Pancreas (tissue), 10 donors: ENCODE measurements around the gene STAC3. TPM values are rescaled to one million over a fixed set of nuclear protein-coding genes. Genes with fewer than 3 reads are reported as not detected.
A peak's percentile ranks its signal among the peaks of the same experiment; 100 is the strongest.

Experiments used
- ATAC-seq, 4 donors: fragments of 200-7000 bp; cut with Tn5 transposase; one replicate each; pipeline versions ENCODE4 v1.8.0 to v1.9.1; 2020; ENCODE audit warnings: mild to moderate bottlenecking in 4 of 4, moderate library complexity in 4 of 4
- DNase-seq, 6 donors: peaks; one replicate each; pipeline ENCODE4 v3.0.0-alpha.2; 2020
- FAIRE-seq: peaks from 2 replicates; lab custom pipeline; 2012; peaks lifted over from hg19 to GRCh38; lab: Jason Lieb, UNC
- H3K27ac ChIP-seq, 4 donors: fragments of 200-600 bp; sonication (generic); 1 replicate in 3 of 4; 2 replicates in 1 of 4; pipeline versions ENCODE4 v1.5.0 to v1.8.0; 2020
- H3K27me3 ChIP-seq, 4 donors: fragments of 200-600 bp; one replicate each; pipeline ENCODE4 v1.8.0; 2021
- H3K36me3 ChIP-seq, 3 donors: fragments of 200-600 bp; sonication (generic) in 1 of 3; one replicate each; pipeline versions ENCODE4 v1.5.0 to v1.8.0; 2020 to 2021
- H3K4me1 ChIP-seq, 3 donors: fragments of 200-600 bp; one replicate each; pipeline ENCODE4 v1.8.0; 2021
- H3K4me3 ChIP-seq, 4 donors: fragments of 200-600 bp; sonication (generic) in 2 of 4; one replicate each; pipeline versions ENCODE4 v1.5.0 to v1.8.0; 2020 to 2021
- H3K9me3 ChIP-seq, 4 donors: fragments of 200-600 bp; one replicate each; pipeline ENCODE4 v1.8.0; 2021
- WGBS, 2 donors: extraction: QIAGEN DNeasy Blood & Tissue Kit; methylation state at CpG; one replicate each; pipeline ENCODE4 v1.1.7; 2013; 5-methylcytosine and 5-hydroxymethylcytosine counted together
- intact Hi-C, 3 donors: fragments of 100-400 bp; cut with DNase I; formaldehyde crosslinking; loops; one replicate each; pipeline versions ENCODE4 v1.11.1 to v1.14.2; 2022
- polyA plus RNA-seq, 2 donors: library from polyadenylated mRNA; stranded (reverse); fragments of 200-250 nt; gene quantifications; one replicate each; pipeline ENCODE4 v1.2.3, GENCODE V29; 2013
- total RNA-seq, 6 donors: library from RNA; stranded (reverse); fragmentation: NEBNext Ultra II Directional in 4 of 6; extraction: Animal tissue kit (Norgen Biotek cat#: 25700) in 4 of 6; gene quantifications; one replicate each; pipeline versions ENCODE4 v1.2.1 to v1.2.4, GENCODE V29; 2021 to 2023
- TF ChIP-seq, protein P1 (sequence below), 4 donors: fragments of 200-600 bp; sonication (generic) in 3 of 4; IDR thresholded peaks; one replicate each; pipeline versions ENCODE4 v1.5.0 to v1.8.0; 2021; ENCODE audit warnings: antibody characterized with exemption in 4 of 4
- donor health status: healthy with polysubstance abuse.
- donor health status: DM: no; HTN: no; CAD: no; lungs with moderate emphysema.
- donor health status: DM: no; HTN: no; CAD: no.
- donor health status: control.
- donor health status: control.
- donor health status: Bipolar disorder and iron deficiency.
- donor health status: DM: yes; HTN: yes; CAD: no.
- donor health status: DM: no; HTN: no; CAD: no.
- donor health status: DM: no; HTN: no; CAD: no.
- donor health status: DM: yes; HTN: yes; CAD: no.

STAC3 gene
- total and polyA plus RNA-seq, 8 donors, result 0.46 to 3.0 (median 1.1) TPM

DNA sequence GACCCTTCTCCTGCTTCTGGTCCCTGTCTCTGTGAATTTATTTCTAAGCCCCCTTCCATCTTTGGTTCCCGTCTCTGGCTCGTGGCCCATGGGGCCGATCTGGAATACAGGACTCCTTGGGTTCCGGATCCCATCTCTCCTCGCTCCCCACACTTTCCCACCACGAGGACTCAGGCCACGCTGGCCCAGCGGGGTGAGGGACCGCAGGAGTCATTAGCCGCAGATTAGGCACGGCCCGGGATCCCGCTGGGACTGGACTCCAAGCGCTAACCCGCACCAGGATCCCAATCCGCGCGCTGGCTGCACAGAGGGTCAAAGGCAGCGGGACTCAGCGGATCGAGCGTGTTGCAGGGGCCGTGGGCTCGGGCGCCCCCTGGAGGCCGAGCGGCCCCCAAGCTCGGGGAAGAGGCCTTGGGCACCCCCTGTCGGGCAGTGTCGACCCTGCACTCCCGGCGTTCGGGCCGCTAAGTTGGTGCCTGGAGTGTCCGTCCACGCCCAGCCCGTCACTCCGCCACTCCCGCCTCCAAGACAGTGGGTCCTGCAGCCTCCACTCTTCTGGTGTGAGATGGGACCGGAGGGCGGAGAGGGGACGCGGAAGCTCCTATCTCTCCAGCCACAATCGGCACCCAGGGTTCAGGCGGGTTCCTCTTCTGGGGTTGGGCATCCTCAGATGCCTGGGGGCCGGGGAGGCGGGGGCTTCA is 12.0 kb downstream of the STAC3 start:
- intact Hi-C loops, result no loop called here
- no peaks in the 10 kb centered on the region for H3K9me3 ChIP-seq
- no peak for FAIRE-seq
- TF ChIP-seq, protein P1, sequence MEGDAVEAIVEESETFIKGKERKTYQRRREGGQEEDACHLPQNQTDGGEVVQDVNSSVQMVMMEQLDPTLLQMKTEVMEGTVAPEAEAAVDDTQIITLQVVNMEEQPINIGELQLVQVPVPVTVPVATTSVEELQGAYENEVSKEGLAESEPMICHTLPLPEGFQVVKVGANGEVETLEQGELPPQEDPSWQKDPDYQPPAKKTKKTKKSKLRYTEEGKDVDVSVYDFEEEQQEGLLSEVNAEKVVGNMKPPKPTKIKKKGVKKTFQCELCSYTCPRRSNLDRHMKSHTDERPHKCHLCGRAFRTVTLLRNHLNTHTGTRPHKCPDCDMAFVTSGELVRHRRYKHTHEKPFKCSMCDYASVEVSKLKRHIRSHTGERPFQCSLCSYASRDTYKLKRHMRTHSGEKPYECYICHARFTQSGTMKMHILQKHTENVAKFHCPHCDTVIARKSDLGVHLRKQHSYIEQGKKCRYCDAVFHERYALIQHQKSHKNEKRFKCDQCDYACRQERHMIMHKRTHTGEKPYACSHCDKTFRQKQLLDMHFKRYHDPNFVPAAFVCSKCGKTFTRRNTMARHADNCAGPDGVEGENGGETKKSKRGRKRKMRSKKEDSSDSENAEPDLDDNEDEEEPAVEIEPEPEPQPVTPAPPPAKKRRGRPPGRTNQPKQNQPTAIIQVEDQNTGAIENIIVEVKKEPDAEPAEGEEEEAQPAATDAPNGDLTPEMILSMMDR (IDR thresholded peaks at IDR 0.05), result peak; percentile 100
- peak; percentile 70 to 88 (median 83) for ATAC-seq
- 2 to 3% methylated on average over 42 to 47 of the region's 47 CpGs for WGBS, 2 donors
- peaks cover 0 to 4% (median 0%) of the 10 kb centered on the region in 4 donors for H3K27me3 ChIP-seq
- no peak overlapping the region for H3K27ac ChIP-seq
- peaks cover 0 to 34% (median 3%) of the 10 kb centered on the region in 3 donors for H3K4me1 ChIP-seq
- H3K36me3 ChIP-seq, result peaks cover 0 to 2% (median under 1%) of the 10 kb centered on the region in 3 donors
- H3K4me3 ChIP-seq, result peak overlapping the region; percentile 25 to 59 (median 39)
- peak; percentile 75 to 96 (median 90) for DNase-seq

DNA sequence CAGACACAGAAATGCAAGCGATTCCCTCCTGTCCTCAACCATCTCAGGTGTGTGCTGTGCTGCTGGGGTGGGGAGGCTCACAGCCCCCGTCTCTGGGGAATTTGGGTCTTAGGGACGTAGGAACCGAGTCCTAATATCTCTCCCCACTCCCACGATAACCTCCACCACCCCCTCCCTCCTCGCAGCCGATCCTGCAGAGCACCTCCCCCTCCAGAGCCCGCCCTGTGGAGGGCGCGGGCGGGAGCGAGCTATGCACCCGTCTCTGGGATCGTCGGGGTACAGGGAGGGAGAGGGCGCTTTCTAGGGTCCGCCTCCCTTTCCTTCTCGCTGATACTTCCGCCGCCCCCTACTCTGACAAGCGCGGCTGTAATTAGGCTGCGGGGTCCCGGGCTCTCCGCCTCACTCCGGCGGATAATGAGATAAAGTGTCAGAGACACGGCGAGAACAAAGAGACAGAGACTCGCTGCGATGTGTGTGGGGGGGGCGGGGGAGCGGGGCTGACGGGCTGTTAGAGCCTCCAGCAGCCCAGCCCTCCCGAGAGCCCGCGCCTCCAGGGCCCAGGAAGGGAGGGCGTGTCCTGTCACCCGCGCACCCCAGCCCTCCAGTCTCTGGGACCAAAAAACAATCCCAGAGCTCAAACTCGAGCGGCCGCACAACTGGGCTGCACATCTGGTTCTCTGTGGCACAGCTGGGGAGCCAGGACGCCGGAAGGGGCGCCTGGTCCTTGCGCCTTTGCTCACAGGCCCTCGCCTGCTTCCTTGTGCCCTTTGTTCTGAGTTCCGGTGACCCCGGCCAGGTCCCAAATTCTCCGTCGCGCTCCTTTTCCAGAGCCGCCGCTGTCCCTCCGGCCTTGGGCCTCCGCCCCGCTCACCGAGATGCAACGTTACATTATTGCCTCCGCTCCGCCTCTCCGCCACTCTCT is 12.8 kb downstream of the STAC3 start:
- DNase-seq (peak in 3 of 6 donors; percentile 51 to 67 (median 61)), FAIRE-seq (no peak), ATAC-seq (peak in 3 of 4 donors; percentile 1 to 5 (median 2))
- intact Hi-C loops, result no loop called here
- Histone ChIP-seq H3K36me3 (peaks cover 0 to 10% (median 7%) of the 10 kb centered on the region in 3 donors), H3K9me3 (no peaks in the 10 kb centered on the region), H3K27ac (no peak overlapping the region), H3K27me3 (peaks cover 0 to 4% (median 0%) of the 10 kb centered on the region in 4 donors), H3K4me3 (peak overlapping the region; percentile 25 to 59 (median 39)), H3K4me1 (peaks cover 0 to 30% (median 1%) of the 10 kb centered on the region in 3 donors)
- WGBS, 2 donors, result 9% methylated on average over 55 to 63 of the region's 63 CpGs
- TF ChIP-seq, protein P1 (IDR thresholded peaks at IDR 0.05), result no peak

DNA sequence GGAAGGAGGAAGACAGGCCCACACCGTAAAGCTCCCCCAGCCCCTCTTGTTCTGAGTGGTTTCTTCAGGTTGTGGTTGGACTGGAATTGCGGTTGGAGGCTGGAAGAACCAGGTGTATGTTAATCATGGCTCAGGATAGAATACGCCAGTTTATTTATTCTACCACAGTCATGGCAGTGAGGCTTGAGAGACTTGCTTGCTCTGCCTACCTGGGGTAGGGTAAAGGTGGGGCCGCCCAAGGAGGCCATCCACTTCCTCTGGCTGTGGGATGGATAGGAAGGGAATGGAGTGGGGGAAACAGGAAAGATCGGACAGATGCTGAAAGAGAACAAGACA is 13.4 kb downstream of the STAC3 start:
- Histone ChIP-seq H3K36me3 (peaks cover 3 to 15% (median 7%) of the 10 kb centered on the region in 3 donors), H3K9me3 (no peaks in the 10 kb centered on the region), H3K4me1 (peaks cover 0 to 27% (median 0%) of the 10 kb centered on the region in 3 donors), H3K4me3 (peak overlapping the region in 1 of 4 donors; percentile 45), H3K27ac (no peak overlapping the region), H3K27me3 (peaks cover 0 to 4% (median 0%) of the 10 kb centered on the region in 4 donors)
- intact Hi-C loops, result no loop called here
- ATAC-seq, result no peak
- peak in 1 of 6 donors; percentile 49 for DNase-seq
- WGBS, 2 donors, result 42 to 45% methylated on average over 5 of the region's 5 CpGs
- FAIRE-seq, result no peak
- TF ChIP-seq, protein P1 (IDR thresholded peaks at IDR 0.05), result no peak

DNA sequence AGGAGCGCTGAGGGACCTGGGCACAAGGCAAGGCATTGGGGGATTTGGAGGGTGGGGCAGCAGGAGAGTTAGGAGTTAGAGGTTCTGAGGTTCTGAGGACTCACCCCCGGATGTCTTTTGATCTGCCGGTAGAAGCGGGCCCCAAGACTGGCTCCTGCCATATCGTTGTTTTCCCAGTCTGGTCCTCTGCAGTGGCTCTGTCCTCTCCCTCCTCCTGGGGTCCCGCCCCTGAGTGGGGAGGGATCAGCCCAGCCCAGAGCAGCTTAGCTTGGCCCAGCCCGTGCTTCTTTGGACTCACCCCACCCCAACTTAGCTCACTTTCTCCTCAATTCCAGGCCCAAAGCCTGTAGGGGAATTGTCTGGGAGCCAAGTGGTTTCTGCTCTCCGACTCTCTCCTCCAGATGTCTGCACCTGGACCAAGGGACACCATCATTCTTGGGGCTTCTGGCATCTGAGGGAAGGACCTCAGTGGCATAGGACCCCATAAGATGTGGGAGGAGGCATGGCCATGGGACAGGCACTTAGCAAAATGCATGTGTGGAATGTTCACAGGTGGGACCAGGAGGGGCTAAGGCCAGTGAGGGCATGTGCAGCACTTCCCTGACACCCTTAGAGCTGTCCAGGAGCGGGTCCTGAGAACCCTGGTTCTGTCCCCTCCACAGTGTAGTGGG is 13.9 kb downstream of the STAC3 start:
- peaks cover 3 to 20% (median 7%) of the 10 kb centered on the region in 3 donors for H3K36me3 ChIP-seq
- peaks cover 0 to 24% (median 0%) of the 10 kb centered on the region in 3 donors for H3K4me1 ChIP-seq
- no peak overlapping the region for H3K4me3 ChIP-seq
- 52 to 55% methylated on average over 8 to 9 of the region's 9 CpGs for WGBS, 2 donors
- no peak for FAIRE-seq
- H3K27ac ChIP-seq, result no peak overlapping the region
- peak in 3 of 6 donors; percentile 23 to 55 (median 53) for DNase-seq
- TF ChIP-seq, protein P1 (IDR thresholded peaks at IDR 0.05), result no peak
- H3K9me3 ChIP-seq, result no peaks in the 10 kb centered on the region
- H3K27me3 ChIP-seq, result peaks cover 0 to 4% (median 0%) of the 10 kb centered on the region in 4 donors
- intact Hi-C loops, result no loop called here
- ATAC-seq, result no peak
